ENCODE measurements around the gene TYW1.
"Not testable (repeated sequence)": the region's sequence is repeated elsewhere in the genome, so short reads cannot be mapped to it uniquely, and the experiment has no call there.

Gene TYW1

GRCh38 chr7:67135617-67136486 lies 139.2 kb downstream of the TYW1 start:
- DNase-seq = not testable (repeated sequence)

GRCh38 chr7:67137489-67137888 lies 140.9 kb downstream of the TYW1 start:
- DNase-seq = not testable (repeated sequence)

GRCh38 chr7:67139876-67140275 lies 143.2 kb downstream of the TYW1 start:
- not testable (repeated sequence) for DNase-seq

- DNase-seq = not testable (repeated sequence)
These were observed 144.4 kb downstream of the TYW1 start for GRCh38 chr7:67141001-67141400.

GRCh38 chr7:67143091-67143786 lies 146.6 kb downstream of the TYW1 start:
- not testable (repeated sequence) for DNase-seq

GRCh38 chr7:67145581-67146193 lies 149.1 kb downstream of the TYW1 start:
- not testable (repeated sequence) for DNase-seq

- DNase-seq = not testable (repeated sequence)
These were observed 152.5 kb downstream of the TYW1 start for GRCh38 chr7:67149131-67149530.

GRCh38 chr7:67154374-67154773 lies 157.7 kb downstream of the TYW1 start:
- not testable (repeated sequence) for DNase-seq

- not testable (repeated sequence) for DNase-seq
These were observed 159.4 kb downstream of the TYW1 start for GRCh38 chr7:67156064-67156463.

- not testable (repeated sequence) for DNase-seq
These were observed 166.7 kb downstream of the TYW1 start for GRCh38 chr7:67163285-67163684.

- DNase-seq = not testable (repeated sequence)
These were observed 174.5 kb downstream of the TYW1 start for GRCh38 chr7:67171151-67171550.

- not testable (repeated sequence) for DNase-seq
These were observed 180.1 kb downstream of the TYW1 start for GRCh38 chr7:67176730-67177129.

- not testable (repeated sequence) for DNase-seq
These were observed 182.5 kb downstream of the TYW1 start for GRCh38 chr7:67178915-67179688.

GRCh38 chr7:67182956-67183750 lies 186.5 kb downstream of the TYW1 start:
- DNase-seq = not testable (repeated sequence)

GRCh38 chr7:67184912-67185659 lies 188.5 kb downstream of the TYW1 start:
- not testable (repeated sequence) for DNase-seq

GRCh38 chr7:67185660-67186129 lies 189.1 kb downstream of the TYW1 start:
- DNase-seq = not testable (repeated sequence)

- DNase-seq = not testable (repeated sequence)
These were observed 192.5 kb downstream of the TYW1 start for GRCh38 chr7:67189160-67189559.

- not testable (repeated sequence) for DNase-seq
These were observed 193.3 kb downstream of the TYW1 start for GRCh38 chr7:67189801-67190465.

GRCh38 chr7:67191002-67191720 lies 194.5 kb downstream of the TYW1 start:
- not testable (repeated sequence) for DNase-seq

Data from kidney glomerular epithelial cell (primary cell).